ENCODE results near the gene TBCD.
A peak's percentile ranks its signal among the peaks of the same experiment; 100 is the strongest.

Gene TBCD

DNA sequence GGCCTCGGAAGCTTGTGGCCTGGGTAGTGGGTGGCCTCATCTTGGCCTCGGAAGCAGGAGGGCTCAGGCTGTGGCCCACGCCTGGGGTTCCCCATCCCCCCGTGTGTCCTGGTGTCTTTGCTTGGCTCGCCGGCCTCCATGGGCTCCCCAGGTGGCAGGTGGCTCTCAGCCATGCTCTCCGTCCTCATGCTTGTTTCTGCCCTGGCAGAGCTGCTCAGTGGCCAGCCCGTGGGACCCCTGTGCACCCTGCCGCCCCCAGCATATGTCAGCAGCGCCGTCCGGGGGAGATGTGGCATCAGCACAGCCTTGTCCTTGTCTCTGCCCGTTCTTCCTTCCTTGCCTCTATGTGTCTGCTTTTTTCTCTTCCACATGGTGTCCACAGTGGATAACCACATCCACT is 38.5 kb downstream of the TBCD start:
- no peak for DNase-seq (ENCODE audit: low read depth in 2 of 2)

DNA sequence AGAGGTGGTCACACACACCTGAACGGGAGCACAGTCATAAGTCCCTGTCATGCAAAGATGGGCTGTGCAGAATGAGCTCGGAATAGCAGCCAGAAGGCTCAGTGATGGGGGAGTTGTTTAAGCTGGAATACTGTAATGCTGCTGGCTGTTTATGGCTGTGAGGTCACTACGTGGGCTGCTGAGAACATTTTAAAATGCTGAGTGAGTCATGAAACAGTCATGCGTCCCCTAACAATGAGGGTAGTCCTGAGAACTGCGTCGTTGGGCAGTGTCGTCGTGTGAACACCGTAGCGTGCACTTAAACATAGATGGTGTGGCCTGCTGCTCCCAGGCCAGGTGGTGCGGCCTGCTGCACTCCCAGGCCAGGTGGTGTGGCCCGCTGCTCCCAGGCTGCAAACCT is 39.7 kb downstream of the TBCD start:
- DNase-seq (ENCODE audit: low read depth in 2 of 2) = peak in 1 of 2 experiments; percentile 39

DNA sequence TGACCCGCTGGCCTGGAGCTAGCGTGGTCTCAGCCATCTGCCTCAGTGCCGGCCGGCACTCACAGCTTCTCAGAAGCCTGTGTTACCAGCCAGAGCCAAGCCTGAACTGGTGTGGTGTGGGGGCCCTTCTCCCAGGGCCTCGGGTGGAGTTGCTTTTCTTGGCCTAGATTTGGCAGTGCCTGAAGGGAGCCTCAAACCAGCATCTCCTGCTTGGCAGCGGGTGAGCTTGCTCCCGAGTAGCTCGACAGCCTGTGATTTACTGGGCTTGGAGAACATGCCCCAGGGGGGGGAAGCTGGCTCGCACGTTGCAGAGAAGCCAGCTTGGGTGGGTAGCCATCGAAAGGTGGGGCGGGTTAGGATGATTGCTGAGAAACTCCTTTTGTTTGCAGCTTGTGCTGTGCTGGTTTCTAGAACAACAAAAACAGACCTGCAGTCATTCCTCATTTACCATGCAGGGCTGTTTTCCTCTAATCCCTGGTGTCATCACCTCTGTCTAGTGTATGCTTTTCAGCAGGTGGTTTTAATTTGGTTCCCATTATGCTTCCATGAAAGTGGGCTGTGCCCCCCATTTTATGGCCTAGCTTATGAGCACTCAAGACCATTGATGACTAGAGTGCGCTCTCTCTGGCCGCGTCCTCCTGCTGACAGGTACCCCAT is 42.2 kb downstream of the TBCD start:
- DNase-seq (ENCODE audit: low read depth in 2 of 2) = peak; percentile 49 to 52

DNA sequence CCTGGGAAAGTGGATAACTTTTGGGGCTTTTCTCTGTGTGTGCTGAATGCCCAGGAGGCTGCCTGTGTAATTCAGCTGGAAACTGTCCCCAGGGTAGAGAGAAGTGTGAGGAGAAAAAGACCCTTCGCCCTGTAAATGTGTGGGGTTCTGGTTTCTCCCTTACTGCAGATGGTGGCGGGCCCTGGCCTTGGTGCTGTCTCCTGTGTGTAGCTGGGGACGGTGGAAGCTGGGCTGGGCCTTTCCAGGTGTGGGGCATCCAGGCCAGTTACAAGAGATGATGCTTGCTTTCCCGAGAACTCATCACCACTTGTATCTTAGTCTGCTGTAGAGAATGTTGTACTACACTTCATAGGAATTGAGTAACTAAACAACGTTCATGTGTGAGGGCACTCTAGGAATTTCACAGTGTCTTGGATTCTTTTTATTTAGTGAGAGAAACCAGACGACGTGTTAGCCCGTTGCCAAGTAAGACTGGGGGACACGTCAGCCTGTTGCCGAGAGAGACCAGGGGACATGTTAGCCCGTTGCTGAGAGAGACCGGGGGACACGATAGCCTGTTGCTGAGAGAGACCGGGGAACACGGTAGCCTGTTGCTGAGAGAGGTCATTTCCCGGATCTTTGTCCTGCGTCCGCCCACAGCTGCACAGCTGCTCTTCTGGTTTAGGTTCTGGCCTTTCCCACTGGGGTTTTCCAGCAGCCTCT is 43.1 kb downstream of the TBCD start:
- no peak for DNase-seq (ENCODE audit: low read depth in 2 of 2)

DNA sequence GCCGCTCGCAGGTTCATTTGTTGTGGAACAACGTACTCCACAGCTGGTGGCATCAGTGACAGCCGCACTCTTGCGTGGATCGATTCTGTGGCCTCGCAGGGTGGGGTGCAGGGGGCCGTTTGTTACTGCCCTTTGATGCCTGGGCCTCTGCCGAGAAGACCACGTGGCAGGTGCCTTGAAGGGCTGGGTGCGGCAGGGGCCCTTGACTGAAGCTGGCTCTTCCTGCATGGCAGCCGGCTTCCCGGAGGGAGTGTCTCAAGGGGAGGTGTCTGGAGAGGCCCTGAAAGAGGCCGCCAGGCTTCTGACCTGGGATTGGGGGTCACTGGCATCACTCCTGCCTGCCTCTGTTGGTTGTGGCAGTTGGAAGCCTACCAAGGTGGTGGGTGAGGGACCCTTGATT is 43.8 kb downstream of the TBCD start:
- no peak for DNase-seq (ENCODE audit: low read depth in 2 of 2)

DNA sequence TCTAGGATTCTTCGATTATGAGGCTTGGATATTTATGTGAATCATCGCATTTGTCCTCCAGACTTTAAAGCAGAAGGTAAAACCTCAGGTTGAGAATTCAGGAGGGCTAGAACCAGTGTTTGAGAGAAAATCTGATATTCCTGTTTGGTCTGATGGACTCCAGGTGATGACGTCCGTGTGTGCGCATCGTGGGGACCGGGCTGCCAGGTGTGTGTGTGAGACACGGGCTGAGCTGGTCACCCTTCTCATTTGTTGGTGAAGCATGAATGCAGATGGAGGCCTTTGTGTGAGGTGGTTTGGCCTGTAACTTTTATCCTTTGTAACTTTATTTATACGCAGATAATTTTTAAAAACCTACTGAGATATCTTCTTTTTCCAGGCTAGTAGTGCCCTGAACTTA is 45.2 kb downstream of the TBCD start:
- no peak for DNase-seq (ENCODE audit: low read depth in 2 of 2)

DNA sequence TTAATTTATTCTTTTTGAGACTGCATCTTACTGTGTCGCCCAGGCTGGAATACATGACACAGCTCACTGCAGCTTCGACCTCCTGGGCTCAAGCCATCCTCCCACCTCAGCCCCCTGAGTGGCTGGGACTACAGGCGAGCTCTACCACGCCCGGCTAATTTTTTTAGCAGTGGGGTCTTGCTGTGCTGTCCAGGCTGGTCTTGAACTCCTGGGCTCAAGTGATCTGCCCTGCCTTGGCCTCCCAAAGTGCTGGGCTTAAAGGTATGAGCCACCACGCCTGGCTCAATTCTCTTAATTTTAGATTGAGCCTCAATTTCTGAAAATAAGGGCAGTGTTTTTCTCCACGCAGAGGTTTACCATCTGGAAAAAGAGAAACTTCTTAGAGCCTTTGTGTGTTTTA is 46.9 kb downstream of the TBCD start:
- DNase-seq (ENCODE audit: low read depth in 2 of 2) = no peak

DNA sequence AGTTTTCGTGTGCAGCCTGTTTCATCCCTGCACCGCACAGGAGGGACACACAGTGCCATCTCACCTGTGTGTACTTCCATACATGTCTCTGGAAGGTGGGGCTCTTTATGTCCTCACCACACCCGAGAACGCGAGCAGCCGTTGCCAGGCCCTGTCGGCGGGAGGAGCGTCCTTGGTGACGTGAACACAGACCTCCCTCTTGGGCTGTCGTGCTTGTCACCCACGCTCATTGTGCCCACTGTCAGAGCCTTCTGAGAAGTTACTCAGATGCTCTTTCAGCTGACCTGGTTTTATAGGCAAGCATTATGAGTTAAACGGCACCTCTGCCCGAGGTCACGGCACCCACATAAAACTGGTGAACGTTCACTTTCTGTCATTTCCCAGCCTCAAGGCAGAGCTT is 47.7 kb downstream of the TBCD start:
- DNase-seq (ENCODE audit: low read depth in 2 of 2) = no peak

DNA sequence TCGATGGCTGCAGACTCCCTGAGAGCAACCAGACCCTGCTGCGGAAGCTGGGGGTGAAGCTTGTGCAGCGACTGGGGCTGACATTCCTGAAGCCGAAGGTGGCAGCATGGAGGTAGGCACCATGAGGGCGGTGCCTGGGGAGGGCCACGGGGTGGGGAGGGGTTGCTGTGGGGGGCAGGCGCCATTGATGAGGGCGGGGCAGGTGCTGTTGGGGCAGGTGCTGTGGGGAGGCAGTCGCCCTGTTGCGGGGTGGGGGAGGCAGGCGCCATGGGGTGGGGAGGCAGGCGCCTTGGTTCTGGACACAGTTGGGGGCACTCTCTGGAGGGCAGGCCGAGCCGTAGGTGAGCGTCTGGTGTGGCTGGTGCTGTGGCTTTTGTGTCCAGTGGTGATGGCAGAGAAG is 49.0 kb downstream of the TBCD start:
- no peak for DNase-seq (ENCODE audit: low read depth in 2 of 2)

DNA sequence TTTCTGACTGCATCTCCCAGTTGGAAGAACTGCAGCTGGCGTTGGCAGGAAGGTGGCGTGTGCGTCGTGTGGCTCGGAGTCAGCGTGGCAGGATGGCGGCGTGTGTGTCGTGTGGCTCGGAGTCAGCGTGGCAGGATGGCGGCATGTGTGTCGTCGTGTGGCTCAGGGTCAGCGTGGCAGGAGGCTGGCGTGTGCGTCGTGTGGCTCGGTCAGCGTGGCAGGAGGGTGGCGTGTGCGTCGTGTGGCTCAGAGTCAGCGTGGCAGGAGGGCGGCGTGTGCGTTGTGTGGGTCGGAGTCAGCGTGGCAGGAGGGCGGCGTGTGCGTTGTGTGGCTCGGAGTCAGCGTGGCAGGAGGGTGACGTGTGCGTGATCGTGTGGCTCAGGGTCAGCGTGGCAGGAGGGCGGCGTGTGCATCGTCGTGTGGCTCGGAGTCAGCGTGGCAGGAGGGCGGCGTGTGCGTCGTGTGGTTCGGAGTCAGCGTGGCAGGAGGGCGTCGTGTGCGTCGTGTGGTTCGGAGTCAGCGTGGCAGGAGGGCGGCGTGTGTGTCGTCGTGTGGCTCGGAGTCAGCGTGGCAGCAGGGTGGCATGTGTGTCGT is 49.6 kb downstream of the TBCD start:
- no peak for DNase-seq (ENCODE audit: low read depth in 2 of 2)

DNA sequence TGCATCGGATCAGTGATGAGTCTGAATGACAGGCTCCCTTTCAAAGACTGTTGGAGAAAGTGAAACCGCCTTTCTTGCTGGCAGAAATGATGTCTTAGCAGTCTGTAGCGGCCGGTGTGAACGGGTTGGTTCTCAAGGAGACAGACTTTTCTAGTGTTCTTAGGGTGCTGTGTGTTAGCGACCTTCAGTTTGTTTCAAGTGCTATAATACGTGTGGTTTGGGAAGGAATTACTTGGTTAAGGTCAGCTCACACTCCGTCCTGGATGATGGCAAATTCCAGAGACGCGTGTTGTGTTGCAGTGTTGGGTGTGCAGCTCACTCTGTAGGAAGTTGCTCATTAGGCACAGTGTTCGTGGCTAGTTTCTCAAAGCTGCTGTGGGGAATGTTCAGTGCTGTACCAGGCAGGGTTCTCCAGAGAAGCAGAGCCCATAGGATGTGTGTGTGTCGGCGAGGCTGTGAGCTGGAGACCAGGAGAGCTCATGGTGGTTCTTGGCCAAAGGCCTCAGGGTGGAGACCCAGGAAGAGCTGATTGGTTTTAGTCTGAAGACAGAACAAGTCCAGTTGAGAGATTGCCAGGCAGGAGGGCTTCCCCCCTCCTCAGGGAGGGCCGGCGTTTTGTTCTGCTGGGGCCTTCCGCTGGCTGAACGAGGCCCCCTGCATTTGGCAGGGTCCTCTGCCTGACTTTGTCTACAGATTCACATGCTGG is 50.4 kb downstream of the TBCD start:
- no peak for DNase-seq (ENCODE audit: low read depth in 2 of 2)

DNA sequence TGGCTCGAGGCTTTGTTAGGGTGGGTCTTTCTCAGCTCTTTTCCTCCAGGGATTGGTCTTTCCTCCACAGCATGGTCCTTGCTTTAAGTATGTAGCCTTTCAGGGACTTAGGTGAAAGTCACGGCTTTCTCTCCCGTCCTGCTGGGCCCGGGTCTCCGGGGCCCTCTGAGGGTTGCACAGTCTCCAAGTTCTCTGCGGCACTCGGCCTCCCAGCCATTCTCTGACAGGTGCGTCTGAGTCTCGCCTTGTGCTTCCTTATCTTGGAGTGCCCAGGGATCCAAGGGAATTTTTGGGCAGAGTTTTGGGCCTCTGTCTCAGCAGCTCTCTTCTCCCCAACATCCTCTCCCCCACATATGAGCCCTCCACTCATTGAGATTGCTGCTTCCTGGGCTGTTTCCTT is 51.3 kb downstream of the TBCD start:
- DNase-seq (ENCODE audit: low read depth in 2 of 2) = no peak

DNA sequence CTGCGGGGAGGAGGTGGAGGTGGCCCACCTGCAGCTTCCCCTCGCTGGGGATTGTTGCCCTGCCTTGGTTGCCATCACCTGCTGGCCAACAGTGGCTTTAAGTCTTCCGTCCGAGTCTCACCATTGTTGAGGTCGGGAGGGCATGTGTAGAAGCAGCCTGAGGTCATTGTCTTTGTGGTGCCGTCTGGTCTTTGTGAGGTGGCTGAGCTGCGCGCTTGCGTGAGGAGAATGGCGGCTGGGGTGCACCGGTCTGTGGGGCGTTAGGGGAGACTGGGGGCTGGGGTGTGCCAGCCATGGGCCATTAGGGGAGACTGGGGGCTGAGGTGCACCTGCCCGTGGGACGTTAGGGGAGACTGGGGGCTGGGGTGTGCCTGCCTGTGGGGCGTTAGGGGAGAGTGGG is 51.7 kb downstream of the TBCD start:
- DNase-seq (ENCODE audit: low read depth in 2 of 2) = no peak

DNA sequence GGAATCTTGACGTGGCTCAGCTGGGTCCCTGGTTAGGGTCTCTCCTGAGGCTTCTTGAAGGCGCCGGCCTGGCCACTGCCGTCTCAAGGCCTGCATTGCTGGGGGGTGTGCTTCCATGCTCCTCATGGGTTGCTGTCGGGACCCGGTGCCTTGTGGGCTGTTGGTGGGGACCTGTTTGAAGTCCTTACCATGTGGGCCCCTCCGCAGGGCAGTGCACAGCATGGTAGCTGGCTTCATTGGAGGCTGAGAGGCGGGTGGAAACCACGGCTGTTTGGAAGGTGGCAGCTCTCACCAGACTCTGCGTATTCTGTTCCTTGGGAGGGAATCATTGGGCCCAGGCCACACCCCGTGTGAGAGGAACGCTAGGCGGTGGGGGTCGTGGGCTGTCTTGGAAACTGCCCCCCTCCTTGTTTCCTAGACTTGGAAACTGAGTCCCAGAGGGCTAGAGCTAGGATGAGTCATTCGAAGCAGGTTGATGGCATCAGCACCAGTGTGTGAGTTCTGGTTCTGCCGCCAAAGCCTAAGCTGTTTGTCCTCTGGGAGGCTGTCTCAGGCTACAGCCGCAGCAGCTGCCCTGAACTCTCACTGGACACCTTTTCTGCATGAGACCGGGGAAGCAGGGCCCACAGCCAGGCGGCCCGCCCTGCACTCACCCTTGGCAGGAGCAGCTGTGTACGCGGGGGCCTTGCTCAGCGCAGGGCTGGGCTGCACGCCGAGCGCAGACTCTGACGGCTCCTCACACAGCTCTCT is 52.8 kb downstream of the TBCD start:
- no peak for DNase-seq (ENCODE audit: low read depth in 2 of 2)

DNA sequence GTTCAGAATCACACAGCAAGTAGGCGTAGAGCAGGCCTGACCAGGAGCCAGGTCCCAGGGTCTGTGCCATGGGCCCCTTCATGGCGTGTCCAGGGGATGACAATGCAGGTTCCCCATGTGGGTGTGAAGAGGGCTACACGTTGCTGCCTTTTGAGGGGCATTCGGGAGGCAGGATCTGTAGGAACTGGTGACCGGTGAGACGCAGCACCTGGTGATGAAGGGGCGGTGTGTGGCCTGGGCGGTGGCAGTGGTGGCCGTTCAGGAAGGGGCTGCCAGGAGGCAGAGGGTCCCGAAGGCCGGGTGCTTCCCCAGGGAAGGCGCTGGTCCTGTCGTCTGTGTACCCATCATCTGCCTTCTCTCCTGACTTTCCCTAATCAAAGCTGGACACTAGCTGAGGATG is 53.4 kb downstream of the TBCD start:
- no peak for DNase-seq (ENCODE audit: low read depth in 2 of 2)

DNA sequence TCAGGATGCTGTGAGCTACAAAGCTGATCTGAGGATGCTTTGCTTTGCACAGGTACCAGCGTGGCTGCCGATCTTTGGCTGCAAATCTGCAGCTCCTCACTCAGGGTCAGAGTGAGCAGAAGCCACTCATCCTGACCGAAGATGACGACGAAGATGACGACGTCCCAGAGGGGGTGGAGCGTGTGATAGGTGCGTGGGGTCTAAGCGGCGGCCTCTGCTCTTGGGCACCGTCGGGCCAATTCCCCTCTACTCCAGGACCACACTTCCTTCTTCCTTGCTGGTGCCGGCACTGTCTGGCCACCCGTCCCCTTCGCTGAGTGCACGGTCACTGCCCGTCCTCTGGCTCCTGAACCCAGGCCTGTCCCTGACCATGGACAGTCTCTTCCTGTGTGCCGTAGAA is 54.0 kb downstream of the TBCD start:
- DNase-seq (ENCODE audit: low read depth in 2 of 2) = no peak

DNA sequence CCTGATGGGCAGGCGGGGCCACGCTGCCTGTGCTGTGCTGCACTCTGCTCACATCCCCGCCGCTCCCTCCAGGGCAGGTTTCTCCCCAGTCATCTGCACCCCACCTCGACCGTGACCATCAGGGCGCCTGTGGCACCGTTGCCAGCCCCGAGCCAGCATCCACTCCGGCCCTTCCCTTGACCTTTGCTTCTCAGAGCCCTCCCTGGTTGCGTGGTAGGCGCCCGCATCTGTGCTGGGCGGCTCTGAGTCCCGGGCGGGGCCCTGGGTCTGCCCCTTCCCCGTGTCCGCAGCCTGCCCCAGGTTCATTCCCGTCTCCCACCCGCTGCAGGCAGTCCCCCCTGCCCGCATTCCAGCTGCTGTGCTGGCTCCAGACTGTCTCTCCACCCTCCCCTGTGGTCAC is 54.8 kb downstream of the TBCD start:
- DNase-seq (ENCODE audit: low read depth in 2 of 2) = no peak

DNA sequence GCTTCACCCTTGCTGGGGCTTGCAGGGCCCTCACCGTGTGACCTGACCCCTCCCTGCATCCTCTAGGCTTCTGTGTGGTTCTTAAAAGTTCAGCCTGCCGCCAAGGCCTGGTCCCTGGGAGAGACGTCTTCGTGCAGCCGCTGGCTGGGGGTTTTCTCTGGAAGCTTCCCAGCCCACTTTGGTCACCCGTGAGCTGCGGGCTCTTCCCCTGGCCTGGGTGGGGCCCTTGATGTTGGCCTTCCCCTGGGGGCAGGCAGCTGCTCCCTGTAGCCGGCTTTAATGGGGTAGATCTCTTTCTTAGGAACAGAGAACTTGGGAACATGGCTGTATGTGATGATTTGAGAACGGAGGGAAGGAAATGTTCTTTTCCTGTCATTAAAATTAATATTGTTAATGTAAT is 55.2 kb downstream of the TBCD start:
- no peak for DNase-seq (ENCODE audit: low read depth in 2 of 2)

DNA sequence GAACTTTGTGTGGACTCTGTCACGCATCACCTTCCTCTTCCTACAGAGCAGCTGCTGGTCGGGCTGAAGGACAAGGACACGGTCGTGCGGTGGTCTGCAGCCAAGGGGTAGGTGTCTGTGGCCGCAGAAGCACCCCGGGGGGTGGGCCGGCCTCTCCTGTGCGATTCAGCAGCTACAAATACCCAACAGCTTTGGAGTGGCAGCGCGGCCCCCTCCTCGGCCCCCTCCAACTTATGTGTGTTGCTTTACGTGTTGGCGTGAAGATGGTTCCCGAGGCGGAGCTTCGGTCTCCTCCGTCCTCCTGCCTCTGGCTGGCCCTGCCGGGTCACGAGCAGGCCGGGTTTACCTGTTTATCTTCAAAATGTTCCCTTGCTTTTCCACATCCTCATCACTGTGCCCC is 55.7 kb downstream of the TBCD start:
- DNase-seq (ENCODE audit: low read depth in 2 of 2) = no peak

DNA sequence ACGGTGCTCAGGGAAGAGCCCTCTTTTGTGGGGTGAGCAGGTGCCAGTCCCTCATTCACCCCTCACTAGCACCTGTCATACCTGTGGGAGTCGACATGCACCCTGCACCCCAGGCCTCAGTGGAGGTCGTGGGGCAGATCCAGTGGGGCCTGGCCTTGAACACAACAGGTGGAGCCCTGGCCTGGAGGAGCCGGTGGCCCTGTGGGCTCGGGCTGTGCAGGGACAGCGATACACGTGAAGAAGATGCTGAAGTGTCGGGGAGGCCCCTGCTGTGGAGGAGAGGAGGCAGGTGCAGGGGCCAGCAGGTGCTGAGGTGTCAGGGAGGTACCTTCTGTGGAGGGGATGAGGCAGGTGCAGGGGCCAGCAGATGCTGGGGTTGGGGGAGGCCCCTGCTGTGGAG is 56.1 kb downstream of the TBCD start:
- DNase-seq (ENCODE audit: low read depth in 2 of 2) = no peak

DNA sequence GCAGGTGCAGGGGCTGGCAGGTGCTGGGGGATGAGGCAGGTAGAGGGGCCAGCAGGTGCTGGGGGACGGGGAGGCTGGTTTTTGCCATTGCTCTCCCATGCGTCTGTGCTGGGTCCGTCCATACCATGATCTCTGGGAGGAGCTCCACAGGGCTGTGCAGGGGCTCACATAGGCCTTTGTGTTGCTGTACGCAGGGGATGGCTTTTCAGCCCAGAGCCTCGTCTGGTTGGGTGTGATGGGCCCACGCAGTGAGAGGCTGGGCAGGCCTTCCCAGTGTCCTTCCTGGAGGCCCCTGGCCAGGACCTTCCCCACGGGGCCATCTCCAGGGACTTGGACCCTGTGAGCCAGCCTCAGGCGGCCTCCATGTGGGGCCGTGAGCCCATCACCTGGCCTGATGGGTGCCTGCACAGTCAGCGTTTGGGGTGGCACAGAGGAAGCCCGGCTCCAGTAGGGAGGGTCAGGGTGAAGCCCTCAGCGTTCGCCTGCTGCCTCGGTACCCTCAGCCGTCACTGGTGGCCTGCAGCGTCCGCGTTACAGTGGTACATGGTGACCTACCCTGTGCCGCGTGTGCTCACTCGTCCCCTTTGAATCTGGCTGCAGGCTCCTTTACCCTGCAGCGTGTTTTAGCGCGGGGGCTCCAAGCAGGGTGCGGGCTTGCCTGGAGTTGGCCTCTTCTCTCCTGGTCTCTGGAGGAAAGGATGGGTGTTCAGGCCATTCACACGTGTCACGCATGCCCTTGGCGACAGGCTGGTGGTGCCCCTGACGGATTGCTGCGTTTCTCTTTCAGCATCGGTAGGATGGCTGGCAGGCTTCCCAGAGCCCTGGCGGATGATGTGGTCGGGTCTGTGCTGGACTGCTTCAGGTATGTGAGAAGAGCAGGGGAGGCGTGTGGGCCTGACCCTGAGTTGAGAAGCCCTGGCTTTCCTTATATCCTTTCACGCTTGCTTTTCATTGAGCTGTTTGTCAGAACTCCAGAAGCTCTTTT is 57.3 kb downstream of the TBCD start:
- DNase-seq (ENCODE audit: low read depth in 2 of 2) = no peak

All from fibroblast of skin of left quadriceps (primary cell).